ENCODE measurements around the gene KRT71. TPM values are rescaled to one million over a fixed set of nuclear protein-coding genes. Genes with fewer than 3 reads are reported as not detected.

Gene KRT71
- total RNA-seq, 1 experiment from 2014 or later = not detected

- Histone ChIP-seq H3K4me1 (ENCODE audit: low read length) (peaks cover 10% of the 10 kb centered on the region), H3K4me3 (ENCODE audit: low read length) (no peak overlapping the region), H3K27ac (ENCODE audit: low read length) (no peak overlapping the region), H3K36me3 (ENCODE audit: insufficient read depth, low read length) (no peaks in the 10 kb centered on the region), H3K9me2 (replicated peaks; ENCODE audit: insufficient read depth, low read length) (no peaks in the 10 kb centered on the region), H3K9ac (ENCODE audit: low read length) (no peak overlapping the region), H4K20me1 (ENCODE audit: insufficient read depth, low read depth, low read length) (no peaks in the 10 kb centered on the region), H3K4me2 (ENCODE audit: low read depth, low read length, poor library complexity, severe bottlenecking) (no peak overlapping the region), H3K79me2 (ENCODE audit: low read length) (no peaks in the 10 kb centered on the region), H2AFZ (ENCODE audit: low read length) (no peak overlapping the region), H3K9me3 (ENCODE audit: low read length) (no peaks in the 10 kb centered on the region), H3K27me3 (ENCODE audit: low read length) (no peaks in the 10 kb centered on the region)
- DNase-seq = no peak
Observed at GRCh38 chr12:52581066-52581465, 28.1 kb upstream of the KRT71 start.

- DNase-seq = peak; percentile 53
- H3K9me3 ChIP-seq (ENCODE audit: low read length) = no peaks in the 10 kb centered on the region
- H3K4me1 ChIP-seq (ENCODE audit: low read length) = peaks cover 10% of the 10 kb centered on the region
- no peaks in the 10 kb centered on the region for H3K79me2 ChIP-seq (ENCODE audit: low read length)
- no peak overlapping the region for H2AFZ ChIP-seq (ENCODE audit: low read length)
- no peaks in the 10 kb centered on the region for H3K36me3 ChIP-seq (ENCODE audit: insufficient read depth, low read length)
- no peaks in the 10 kb centered on the region; the same call in 1 of the 2 replicates for H4K20me1 ChIP-seq (ENCODE audit: insufficient read depth, low read depth, low read length)
- no peak overlapping the region for H3K27ac ChIP-seq (ENCODE audit: low read length)
- H3K27me3 ChIP-seq (ENCODE audit: low read length) = no peaks in the 10 kb centered on the region
- H3K4me3 ChIP-seq (ENCODE audit: low read length) = no peak overlapping the region
- H3K9me2 ChIP-seq (replicated peaks; ENCODE audit: insufficient read depth, low read length) = no peaks in the 10 kb centered on the region
- no peak overlapping the region for H3K9ac ChIP-seq (ENCODE audit: low read length)
- H3K4me2 ChIP-seq (ENCODE audit: low read depth, low read length, poor library complexity, severe bottlenecking) = no peak overlapping the region
Observed at GRCh38 chr12:52580496-52580895, 27.6 kb upstream of the KRT71 start.

GRCh38 chr12:52579468-52580465, 26.8 kb upstream of the KRT71 start:
- Histone ChIP-seq H3K79me2 (ENCODE audit: low read length) (no peaks in the 10 kb centered on the region), H3K27me3 (ENCODE audit: low read length) (no peaks in the 10 kb centered on the region), H3K36me3 (ENCODE audit: insufficient read depth, low read length) (no peaks in the 10 kb centered on the region), H3K9me3 (ENCODE audit: low read length) (no peaks in the 10 kb centered on the region), H3K9ac (ENCODE audit: low read length) (no peak overlapping the region), H3K4me2 (ENCODE audit: low read depth, low read length, poor library complexity, severe bottlenecking) (no peak overlapping the region), H3K9me2 (replicated peaks; ENCODE audit: insufficient read depth, low read length) (no peaks in the 10 kb centered on the region), H3K27ac (ENCODE audit: low read length) (no peak overlapping the region), H2AFZ (ENCODE audit: low read length) (no peak overlapping the region), H3K4me3 (ENCODE audit: low read length) (no peak overlapping the region), H4K20me1 (ENCODE audit: insufficient read depth, low read depth, low read length) (no peaks in the 10 kb centered on the region; the same call in 1 of the 2 replicates), H3K4me1 (ENCODE audit: low read length) (peaks cover 10% of the 10 kb centered on the region)
- DNase-seq = no peak

- Histone ChIP-seq H3K27me3 (ENCODE audit: low read length) (no peaks in the 10 kb centered on the region), H4K20me1 (ENCODE audit: insufficient read depth, low read depth, low read length) (no peaks in the 10 kb centered on the region; the same call in 1 of the 2 replicates), H3K36me3 (ENCODE audit: insufficient read depth, low read length) (no peaks in the 10 kb centered on the region), H3K9me3 (ENCODE audit: low read length) (no peaks in the 10 kb centered on the region), H3K4me1 (ENCODE audit: low read length) (peaks cover 10% of the 10 kb centered on the region), H3K9me2 (replicated peaks; ENCODE audit: insufficient read depth, low read length) (no peaks in the 10 kb centered on the region), H3K4me3 (ENCODE audit: low read length) (no peak overlapping the region), H3K4me2 (ENCODE audit: low read depth, low read length, poor library complexity, severe bottlenecking) (no peak overlapping the region), H3K79me2 (ENCODE audit: low read length) (no peaks in the 10 kb centered on the region), H3K27ac (ENCODE audit: low read length) (no peak overlapping the region), H3K9ac (ENCODE audit: low read length) (no peak overlapping the region), H2AFZ (ENCODE audit: low read length) (no peak overlapping the region)
- DNase-seq = no peak
Observed at GRCh38 chr12:52578469-52578868, 25.5 kb upstream of the KRT71 start.

- Histone ChIP-seq H3K4me3 (ENCODE audit: low read length) (no peak overlapping the region), H3K4me1 (ENCODE audit: low read length) (peaks cover 10% of the 10 kb centered on the region), H3K27ac (ENCODE audit: low read length) (no peak overlapping the region), H3K27me3 (ENCODE audit: low read length) (no peaks in the 10 kb centered on the region), H3K36me3 (ENCODE audit: insufficient read depth, low read length) (no peaks in the 10 kb centered on the region), H2AFZ (ENCODE audit: low read length) (no peak overlapping the region), H3K9me3 (ENCODE audit: low read length) (no peaks in the 10 kb centered on the region), H3K9me2 (replicated peaks; ENCODE audit: insufficient read depth, low read length) (no peaks in the 10 kb centered on the region), H4K20me1 (ENCODE audit: insufficient read depth, low read depth, low read length) (no peaks in the 10 kb centered on the region; the same call in 1 of the 2 replicates), H3K9ac (ENCODE audit: low read length) (no peak overlapping the region), H3K79me2 (ENCODE audit: low read length) (no peaks in the 10 kb centered on the region), H3K4me2 (ENCODE audit: low read depth, low read length, poor library complexity, severe bottlenecking) (no peak overlapping the region)
- DNase-seq = no peak
Observed at GRCh38 chr12:52577316-52577715, 24.4 kb upstream of the KRT71 start.

- H3K4me2 ChIP-seq (ENCODE audit: low read depth, low read length, poor library complexity, severe bottlenecking) = no peak overlapping the region
- no peaks in the 10 kb centered on the region for H3K9me3 ChIP-seq (ENCODE audit: low read length)
- no peaks in the 10 kb centered on the region for H3K27me3 ChIP-seq (ENCODE audit: low read length)
- H3K4me1 ChIP-seq (ENCODE audit: low read length) = peaks cover 10% of the 10 kb centered on the region
- no peak overlapping the region for H3K9ac ChIP-seq (ENCODE audit: low read length)
- no peak overlapping the region for H3K27ac ChIP-seq (ENCODE audit: low read length)
- H2AFZ ChIP-seq (ENCODE audit: low read length) = no peak overlapping the region
- no peaks in the 10 kb centered on the region; the same call in 1 of the 2 replicates for H4K20me1 ChIP-seq (ENCODE audit: insufficient read depth, low read depth, low read length)
- no peaks in the 10 kb centered on the region for H3K79me2 ChIP-seq (ENCODE audit: low read length)
- H3K36me3 ChIP-seq (ENCODE audit: insufficient read depth, low read length) = no peaks in the 10 kb centered on the region
- H3K9me2 ChIP-seq (replicated peaks; ENCODE audit: insufficient read depth, low read length) = no peaks in the 10 kb centered on the region
- H3K4me3 ChIP-seq (ENCODE audit: low read length) = no peak overlapping the region
- no peak for DNase-seq
Observed at GRCh38 chr12:52575948-52576347, 23.0 kb upstream of the KRT71 start.

- Histone ChIP-seq H3K4me2 (ENCODE audit: low read depth, low read length, poor library complexity, severe bottlenecking) (no peak overlapping the region), H3K27ac (ENCODE audit: low read length) (no peak overlapping the region), H3K4me3 (ENCODE audit: low read length) (no peak overlapping the region), H3K9ac (ENCODE audit: low read length) (no peak overlapping the region), H4K20me1 (ENCODE audit: insufficient read depth, low read depth, low read length) (no peaks in the 10 kb centered on the region; the same call in 1 of the 2 replicates), H3K36me3 (ENCODE audit: insufficient read depth, low read length) (no peaks in the 10 kb centered on the region), H3K27me3 (ENCODE audit: low read length) (no peaks in the 10 kb centered on the region), H3K9me2 (replicated peaks; ENCODE audit: insufficient read depth, low read length) (no peaks in the 10 kb centered on the region), H3K9me3 (ENCODE audit: low read length) (no peaks in the 10 kb centered on the region), H2AFZ (ENCODE audit: low read length) (no peak overlapping the region), H3K4me1 (ENCODE audit: low read length) (peaks cover 4% of the 10 kb centered on the region), H3K79me2 (ENCODE audit: low read length) (no peaks in the 10 kb centered on the region)
- no peak for DNase-seq
Observed at GRCh38 chr12:52575256-52575655, 22.3 kb upstream of the KRT71 start.

GRCh38 chr12:52573743-52574142, 20.8 kb upstream of the KRT71 start, which contains the start of gene KRT74:
Gene KRT74 (minus strand): TSS chr12:52573843. CDS start chr12:52573777, 66 bp downstream.
- Histone ChIP-seq H3K9ac (ENCODE audit: low read length) (no peak within 1 kb of the TSS), H3K4me2 (ENCODE audit: low read depth, low read length, poor library complexity, severe bottlenecking) (no peak within 1 kb of the TSS)

More at GRCh38 chr12:52573743-52574142, 20.8 kb upstream of the KRT71 start, which contains the start of gene KRT74:
- no peaks in the 10 kb centered on the region for H3K9me2 ChIP-seq (replicated peaks; ENCODE audit: insufficient read depth, low read length)
- no peak within 1 kb of the TSS for H3K27ac ChIP-seq (ENCODE audit: low read length)
- H2AFZ ChIP-seq (ENCODE audit: low read length) = no peak within 1 kb of the TSS
- H3K4me3 ChIP-seq (ENCODE audit: low read length) = no peak within 1 kb of the TSS
- no peaks in the 10 kb centered on the region; the same call in 1 of the 2 replicates for H4K20me1 ChIP-seq (ENCODE audit: insufficient read depth, low read depth, low read length)
- H3K36me3 ChIP-seq (ENCODE audit: insufficient read depth, low read length) = no peaks in the 10 kb centered on the region
- no peak for DNase-seq
- no peaks in the 10 kb centered on the region for H3K27me3 ChIP-seq (ENCODE audit: low read length)
- H3K79me2 ChIP-seq (ENCODE audit: low read length) = no peaks in the 10 kb centered on the region
- H3K9me3 ChIP-seq (ENCODE audit: low read length) = no peaks in the 10 kb centered on the region
- no peaks in the 10 kb centered on the region; the same call in 1 of the 2 replicates for H3K4me1 ChIP-seq (ENCODE audit: low read length)
